ENCODE results near the gene SLC6A9. TPM values are rescaled to one million over a fixed set of nuclear protein-coding genes. Genes with fewer than 3 reads are reported as not detected.
A peak's percentile ranks its signal among the peaks of the same experiment; 100 is the strongest.

The SLC6A9 gene
- total and polyA plus RNA-seq, 4 donors = 0.57 to 47.7 (median 3.6) TPM

DNA sequence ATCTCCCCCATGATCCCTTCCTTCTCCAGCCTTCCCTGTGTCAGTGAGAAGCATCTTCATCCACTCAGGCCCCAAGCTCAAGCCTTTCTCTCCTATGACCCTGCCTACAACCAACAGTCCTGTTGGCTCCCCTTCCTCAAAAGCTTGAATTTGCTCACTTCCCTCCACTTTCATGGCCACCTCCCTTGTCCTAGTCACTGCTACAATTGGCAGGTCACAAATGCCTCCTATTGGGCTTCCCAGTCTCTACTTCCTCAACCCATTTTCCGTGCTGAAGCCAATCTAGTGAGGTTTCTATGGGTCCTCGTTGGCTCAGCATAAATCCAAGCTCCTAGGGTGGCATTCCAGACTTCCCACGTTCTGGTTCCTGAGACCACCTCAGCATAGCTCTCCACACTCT lies 40.2 kb upstream of the SLC6A9 start:
- no peak overlapping the region for H3K27ac ChIP-seq (ENCODE audit: low read depth in 1 of 2, low read length in 2 of 2)
- no peak overlapping the region for H3K9ac ChIP-seq (ENCODE audit: low read depth in 1 of 2, low read length in 2 of 2)
- DNase-seq (ENCODE audit: low spot score) = no peak
- TF ChIP-seq YY1 (IDR thresholded peaks at IDR 0.05) = no peak
- TF ChIP-seq, protein P1, sequence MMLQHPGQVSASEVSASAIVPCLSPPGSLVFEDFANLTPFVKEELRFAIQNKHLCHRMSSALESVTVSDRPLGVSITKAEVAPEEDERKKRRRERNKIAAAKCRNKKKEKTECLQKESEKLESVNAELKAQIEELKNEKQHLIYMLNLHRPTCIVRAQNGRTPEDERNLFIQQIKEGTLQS (IDR thresholded peaks at IDR 0.05) = no peak
- TF ChIP-seq GABPA (IDR thresholded peaks at IDR 0.05 in 1 of 2, conservative IDR thresholded peaks at IDR 0.05 in 1 of 2) = no peak
- TF ChIP-seq FOXA1 (IDR thresholded peaks at IDR 0.05) = no peak
- no peak for TF ChIP-seq JUND (IDR thresholded peaks at IDR 0.05)
- no peak for TF ChIP-seq SP1 (IDR thresholded peaks at IDR 0.05)
- TF ChIP-seq TAF1 (conservative IDR thresholded peaks at IDR 0.05) = no peak
- TF ChIP-seq NR2F2 (IDR thresholded peaks at IDR 0.05) = no peak
- peaks cover 4 to 30% (median 23%) of the 10 kb centered on the region in 4 donors for H3K4me1 ChIP-seq (ENCODE audit: control insufficient read depth in 4 of 4, insufficient read depth in 4 of 4, low read length in 3 of 4)
- H3K27me3 ChIP-seq (ENCODE audit: control insufficient read depth in 4 of 4, insufficient read depth in 4 of 4, low read length in 3 of 4) = no peaks in the 10 kb centered on the region
- H3K9me3 ChIP-seq (ENCODE audit: control insufficient read depth in 4 of 4, low read length in 3 of 4) = no peaks in the 10 kb centered on the region
- H3K4me3 ChIP-seq (ENCODE audit: low read depth in 1 of 3, low read length in 3 of 3) = no peak overlapping the region
- WGBS = 54% methylated on average over 3 of the region's 3 CpGs
- H3K36me3 ChIP-seq (ENCODE audit: control insufficient read depth in 4 of 4, insufficient read depth in 3 of 4, low read depth in 1 of 4, low read length in 3 of 4) = no peaks in the 10 kb centered on the region

DNA sequence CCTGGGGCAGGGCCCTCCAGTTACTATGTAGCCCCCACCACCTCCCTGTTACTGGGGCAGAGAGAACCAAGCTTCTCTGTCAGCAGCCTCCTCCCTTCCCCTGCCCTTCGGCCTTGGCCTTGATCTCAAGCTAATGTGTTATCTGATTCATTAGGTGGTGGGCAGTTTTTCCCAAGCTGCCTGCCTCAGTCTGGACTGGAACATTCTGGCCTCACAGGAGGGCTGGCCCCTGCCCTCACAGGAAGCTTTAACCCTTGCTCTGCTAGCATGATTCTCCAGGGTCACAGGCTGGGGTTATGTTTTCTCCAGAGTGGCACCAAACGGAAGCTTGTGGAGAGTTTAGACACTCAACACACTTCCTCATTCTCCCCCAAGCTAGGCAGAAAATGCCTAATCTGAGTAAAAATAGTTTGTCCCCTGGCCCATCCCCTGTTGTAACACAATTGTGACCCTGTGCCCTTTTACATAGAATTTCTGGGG lies 37.2 kb upstream of the SLC6A9 start:
- no peak overlapping the region for H3K4me3 ChIP-seq (ENCODE audit: low read depth in 1 of 3, low read length in 3 of 3)
- no peak overlapping the region for H3K9ac ChIP-seq (ENCODE audit: low read depth in 1 of 2, low read length in 2 of 2)
- no peaks in the 10 kb centered on the region for H3K27me3 ChIP-seq (ENCODE audit: control insufficient read depth in 4 of 4, insufficient read depth in 4 of 4, low read length in 3 of 4)
- peaks cover 4 to 31% (median 26%) of the 10 kb centered on the region in 4 donors for H3K4me1 ChIP-seq (ENCODE audit: control insufficient read depth in 4 of 4, insufficient read depth in 4 of 4, low read length in 3 of 4)
- no peaks in the 10 kb centered on the region for H3K36me3 ChIP-seq (ENCODE audit: control insufficient read depth in 4 of 4, insufficient read depth in 3 of 4, low read depth in 1 of 4, low read length in 3 of 4)
- TF ChIP-seq, protein P2, sequence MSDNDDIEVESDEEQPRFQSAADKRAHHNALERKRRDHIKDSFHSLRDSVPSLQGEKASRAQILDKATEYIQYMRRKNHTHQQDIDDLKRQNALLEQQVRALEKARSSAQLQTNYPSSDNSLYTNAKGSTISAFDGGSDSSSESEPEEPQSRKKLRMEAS (IDR thresholded peaks at IDR 0.05) = no peak
- TF ChIP-seq SP1 (IDR thresholded peaks at IDR 0.05) (no peak), EGR1 (IDR thresholded peaks at IDR 0.05; ENCODE audit: low read depth in 2 of 2) (no peak), HNF4G (IDR thresholded peaks at IDR 0.05) (no peak), GABPA (IDR thresholded peaks at IDR 0.05 in 1 of 2, conservative IDR thresholded peaks at IDR 0.05 in 1 of 2) (no peak), NR2F2 (IDR thresholded peaks at IDR 0.05) (no peak), HNF4A (conservative IDR thresholded peaks at IDR 0.05) (no peak), FOXA2 (IDR thresholded peaks at IDR 0.05) (no peak), RXRA (IDR thresholded peaks at IDR 0.05) (no peak), JUND (IDR thresholded peaks at IDR 0.05) (no peak), TAF1 (conservative IDR thresholded peaks at IDR 0.05) (no peak), YY1 (IDR thresholded peaks at IDR 0.05) (no peak), FOXA1 (IDR thresholded peaks at IDR 0.05) (no peak), RAD21 (IDR thresholded peaks at IDR 0.05) (no peak)
- TF ChIP-seq, protein P3, sequence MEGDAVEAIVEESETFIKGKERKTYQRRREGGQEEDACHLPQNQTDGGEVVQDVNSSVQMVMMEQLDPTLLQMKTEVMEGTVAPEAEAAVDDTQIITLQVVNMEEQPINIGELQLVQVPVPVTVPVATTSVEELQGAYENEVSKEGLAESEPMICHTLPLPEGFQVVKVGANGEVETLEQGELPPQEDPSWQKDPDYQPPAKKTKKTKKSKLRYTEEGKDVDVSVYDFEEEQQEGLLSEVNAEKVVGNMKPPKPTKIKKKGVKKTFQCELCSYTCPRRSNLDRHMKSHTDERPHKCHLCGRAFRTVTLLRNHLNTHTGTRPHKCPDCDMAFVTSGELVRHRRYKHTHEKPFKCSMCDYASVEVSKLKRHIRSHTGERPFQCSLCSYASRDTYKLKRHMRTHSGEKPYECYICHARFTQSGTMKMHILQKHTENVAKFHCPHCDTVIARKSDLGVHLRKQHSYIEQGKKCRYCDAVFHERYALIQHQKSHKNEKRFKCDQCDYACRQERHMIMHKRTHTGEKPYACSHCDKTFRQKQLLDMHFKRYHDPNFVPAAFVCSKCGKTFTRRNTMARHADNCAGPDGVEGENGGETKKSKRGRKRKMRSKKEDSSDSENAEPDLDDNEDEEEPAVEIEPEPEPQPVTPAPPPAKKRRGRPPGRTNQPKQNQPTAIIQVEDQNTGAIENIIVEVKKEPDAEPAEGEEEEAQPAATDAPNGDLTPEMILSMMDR (IDR thresholded peaks at IDR 0.05; ENCODE audit: low read depth, low read length, missing input control) = no peak
- TF ChIP-seq, protein P4, sequence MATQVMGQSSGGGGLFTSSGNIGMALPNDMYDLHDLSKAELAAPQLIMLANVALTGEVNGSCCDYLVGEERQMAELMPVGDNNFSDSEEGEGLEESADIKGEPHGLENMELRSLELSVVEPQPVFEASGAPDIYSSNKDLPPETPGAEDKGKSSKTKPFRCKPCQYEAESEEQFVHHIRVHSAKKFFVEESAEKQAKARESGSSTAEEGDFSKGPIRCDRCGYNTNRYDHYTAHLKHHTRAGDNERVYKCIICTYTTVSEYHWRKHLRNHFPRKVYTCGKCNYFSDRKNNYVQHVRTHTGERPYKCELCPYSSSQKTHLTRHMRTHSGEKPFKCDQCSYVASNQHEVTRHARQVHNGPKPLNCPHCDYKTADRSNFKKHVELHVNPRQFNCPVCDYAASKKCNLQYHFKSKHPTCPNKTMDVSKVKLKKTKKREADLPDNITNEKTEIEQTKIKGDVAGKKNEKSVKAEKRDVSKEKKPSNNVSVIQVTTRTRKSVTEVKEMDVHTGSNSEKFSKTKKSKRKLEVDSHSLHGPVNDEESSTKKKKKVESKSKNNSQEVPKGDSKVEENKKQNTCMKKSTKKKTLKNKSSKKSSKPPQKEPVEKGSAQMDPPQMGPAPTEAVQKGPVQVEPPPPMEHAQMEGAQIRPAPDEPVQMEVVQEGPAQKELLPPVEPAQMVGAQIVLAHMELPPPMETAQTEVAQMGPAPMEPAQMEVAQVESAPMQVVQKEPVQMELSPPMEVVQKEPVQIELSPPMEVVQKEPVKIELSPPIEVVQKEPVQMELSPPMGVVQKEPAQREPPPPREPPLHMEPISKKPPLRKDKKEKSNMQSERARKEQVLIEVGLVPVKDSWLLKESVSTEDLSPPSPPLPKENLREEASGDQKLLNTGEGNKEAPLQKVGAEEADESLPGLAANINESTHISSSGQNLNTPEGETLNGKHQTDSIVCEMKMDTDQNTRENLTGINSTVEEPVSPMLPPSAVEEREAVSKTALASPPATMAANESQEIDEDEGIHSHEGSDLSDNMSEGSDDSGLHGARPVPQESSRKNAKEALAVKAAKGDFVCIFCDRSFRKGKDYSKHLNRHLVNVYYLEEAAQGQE (IDR thresholded peaks at IDR 0.05) = no peak
- TF ChIP-seq, protein P1 (IDR thresholded peaks at IDR 0.05) = no peak
- TF ChIP-seq, protein P5, sequence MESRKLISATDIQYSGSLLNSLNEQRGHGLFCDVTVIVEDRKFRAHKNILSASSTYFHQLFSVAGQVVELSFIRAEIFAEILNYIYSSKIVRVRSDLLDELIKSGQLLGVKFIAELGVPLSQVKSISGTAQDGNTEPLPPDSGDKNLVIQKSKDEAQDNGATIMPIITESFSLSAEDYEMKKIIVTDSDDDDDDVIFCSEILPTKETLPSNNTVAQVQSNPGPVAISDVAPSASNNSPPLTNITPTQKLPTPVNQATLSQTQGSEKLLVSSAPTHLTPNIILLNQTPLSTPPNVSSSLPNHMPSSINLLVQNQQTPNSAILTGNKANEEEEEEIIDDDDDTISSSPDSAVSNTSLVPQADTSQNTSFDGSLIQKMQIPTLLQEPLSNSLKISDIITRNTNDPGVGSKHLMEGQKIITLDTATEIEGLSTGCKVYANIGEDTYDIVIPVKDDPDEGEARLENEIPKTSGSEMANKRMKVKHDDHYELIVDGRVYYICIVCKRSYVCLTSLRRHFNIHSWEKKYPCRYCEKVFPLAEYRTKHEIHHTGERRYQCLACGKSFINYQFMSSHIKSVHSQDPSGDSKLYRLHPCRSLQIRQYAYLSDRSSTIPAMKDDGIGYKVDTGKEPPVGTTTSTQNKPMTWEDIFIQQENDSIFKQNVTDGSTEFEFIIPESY (IDR thresholded peaks at IDR 0.05) = no peak
- WGBS = 57% methylated on average over 2 of the region's 2 CpGs
- H3K27ac ChIP-seq (ENCODE audit: low read depth in 1 of 2, low read length in 2 of 2) = peak overlapping the region; percentile 25 to 61
- no peaks in the 10 kb centered on the region for H3K9me3 ChIP-seq (ENCODE audit: control insufficient read depth in 4 of 4, low read length in 3 of 4)
- no peak for DNase-seq (ENCODE audit: low spot score)

Measured in liver (tissue), 9 donors.